H9 (cell line): ENCODE data around the gene SCN10A. TPM values are rescaled to one million over a fixed set of nuclear protein-coding genes. Genes with fewer than 3 reads are reported as not detected.

Experiments used
- DNase-seq: peaks from one replicate; pipeline ENCODE4 v3.0.0-alpha.2; 2017
- H2AFZ ChIP-seq: one replicate; pipeline ENCODE4 v1.6.1; 2013; ENCODE audit warnings: mild to moderate bottlenecking, low read length, control low read depth, moderate library complexity
- H2AK5ac ChIP-seq: 2 replicates; pipeline ENCODE4 v1.6.1; 2013; ENCODE audit warnings: low read length, control low read depth, mixed read lengths; ENCODE audit not compliant: insufficient read length
- H2BK120ac ChIP-seq: one replicate; pipeline ENCODE4 v1.6.1; 2013; ENCODE audit warnings: low read depth, mild to moderate bottlenecking, low read length, control low read depth, inconsistent platforms; ENCODE audit not compliant: poor library complexity, severe bottlenecking
- H2BK12ac ChIP-seq: 2 replicates; pipeline ENCODE4 v1.6.1; 2013; ENCODE audit warnings: low read length, control low read depth, mixed read lengths, low read depth; ENCODE audit not compliant: insufficient read length
- H2BK15ac ChIP-seq: 2 replicates; pipeline ENCODE4 v1.6.1; 2013; ENCODE audit warnings: low read depth, low read length, control low read depth
- H2BK20ac ChIP-seq: one replicate; pipeline ENCODE4 v1.6.1; 2013; ENCODE audit warnings: low read depth, mild to moderate bottlenecking, low read length, control low read depth, inconsistent platforms; ENCODE audit not compliant: poor library complexity, severe bottlenecking
- H2BK5ac ChIP-seq: 2 replicates; pipeline ENCODE4 v1.6.1; 2013; ENCODE audit warnings: low read length, control low read depth, mixed read lengths; ENCODE audit not compliant: insufficient read length
- H3K14ac ChIP-seq: 2 replicates; pipeline ENCODE4 v1.6.1; 2013; ENCODE audit warnings: low read length, control low read depth; ENCODE audit not compliant: insufficient read depth
- H3K18ac ChIP-seq: 2 replicates; pipeline ENCODE4 v1.6.1; 2013; ENCODE audit warnings: low read depth, mild to moderate bottlenecking, mixed read lengths, low read length, control low read depth; ENCODE audit not compliant: insufficient read length
- H3K23ac ChIP-seq: 2 replicates; pipeline ENCODE4 v1.6.1; 2013; ENCODE audit warnings: low read length, control low read depth, mixed read lengths, low read depth; ENCODE audit not compliant: insufficient read length
- H3K23me2 ChIP-seq: 2 replicates; pipeline ENCODE4 v1.6.1; 2013; ENCODE audit warnings: low read depth, mild to moderate bottlenecking, mixed read lengths, low read length, control low read depth; ENCODE audit not compliant: insufficient read length, poor library complexity, severe bottlenecking
- H3K27ac ChIP-seq: 2 replicates; pipeline ENCODE4 v1.5.1; 2013; ENCODE audit warnings: low read length, control low read depth, mixed read lengths, low read depth; ENCODE audit not compliant: insufficient read length
- H3K27me3 ChIP-seq: 2 replicates; pipeline ENCODE4 v1.6.1; 2013; ENCODE audit warnings: low read length, control low read depth, inconsistent platforms; ENCODE audit not compliant: insufficient read depth
- H3K4ac ChIP-seq: 2 replicates; pipeline ENCODE4 v1.6.1; 2013; ENCODE audit warnings: low read depth, mild to moderate bottlenecking, control low read depth, inconsistent platforms, low read length, moderate library complexity
- H3K4me1 ChIP-seq: 2 replicates; pipeline ENCODE4 v1.6.1; 2013; ENCODE audit warnings: low read length, control low read depth, inconsistent platforms; ENCODE audit not compliant: insufficient read depth
- H3K4me2 ChIP-seq: 2 replicates; pipeline ENCODE4 v1.6.1; 2013; ENCODE audit warnings: low read length, control low read depth, mixed read lengths; ENCODE audit not compliant: insufficient read length, insufficient read depth
- H3K56ac ChIP-seq: 2 replicates; pipeline ENCODE4 v1.6.1; 2013; ENCODE audit warnings: low read depth, mild to moderate bottlenecking, mixed read lengths, low read length, control low read depth; ENCODE audit not compliant: insufficient read length
- H3K79me1 ChIP-seq: 2 replicates; pipeline ENCODE4 v1.6.1; 2013; ENCODE audit warnings: low read depth, mild to moderate bottlenecking, moderate library complexity, low read length, control low read depth, inconsistent platforms; ENCODE audit not compliant: insufficient read depth, poor library complexity, severe bottlenecking
- H3K79me2 ChIP-seq: 2 replicates; pipeline ENCODE4 v1.6.1; 2013; ENCODE audit warnings: low read length, control low read depth, inconsistent platforms; ENCODE audit not compliant: insufficient read depth
- H3K9ac ChIP-seq: 2 replicates; pipeline ENCODE4 v1.6.1; 2013; ENCODE audit warnings: low read length, control low read depth, mixed read lengths; ENCODE audit not compliant: insufficient read length; ENCODE audit errors: extremely low read depth
- H3K9me3 ChIP-seq: one replicate; pipeline ENCODE4 v1.6.1; 2013; ENCODE audit warnings: low read depth, low read length, inconsistent platforms; ENCODE audit not compliant: control insufficient read depth
- H3T11ph ChIP-seq: one replicate; pipeline ENCODE4 v1.6.1; 2013; ENCODE audit warnings: mild to moderate bottlenecking, low read length, control low read depth, inconsistent platforms
- H4K20me1 ChIP-seq: one replicate; pipeline ENCODE4 v1.6.1; 2013; ENCODE audit not compliant: control insufficient read depth, insufficient read length, insufficient read depth
- H4K5ac ChIP-seq: 2 replicates; pipeline ENCODE4 v1.6.1; 2013; ENCODE audit warnings: low read depth, mild to moderate bottlenecking, mixed read lengths, low read length, control low read depth; ENCODE audit not compliant: insufficient read length
- H4K8ac ChIP-seq: replicated peaks from 2 replicates; pipeline ENCODE4 v1.6.1; 2013; ENCODE audit warnings: low read length, control low read depth, mixed read lengths, low read depth; ENCODE audit not compliant: insufficient read length
- H4K91ac ChIP-seq: 2 replicates; pipeline ENCODE4 v1.6.1; 2013; ENCODE audit warnings: low read depth, mild to moderate bottlenecking, moderate library complexity, mixed read lengths, low read length, control low read depth; ENCODE audit not compliant: insufficient read length
- H3K27ac Mint-ChIP-seq, 3 experiments: 2 replicates in 2 of 3; 3 replicates in 1 of 3; pipeline ENCODE4 v1.8.0; 2020 to 2021; ENCODE audit warnings: mixed read lengths in 3 of 3, mild to moderate bottlenecking in 1 of 3, moderate library complexity in 1 of 3
- H3K27me3 Mint-ChIP-seq: 2 replicates; pipeline ENCODE4 v1.8.0; 2021; ENCODE audit warnings: low read depth, mild to moderate bottlenecking, moderate library complexity, mixed read lengths
- H3K36me3 Mint-ChIP-seq, 3 experiments: 2 replicates in 2 of 3; 3 replicates in 1 of 3; pipeline ENCODE4 v1.8.0; 2020 to 2021; ENCODE audit warnings: low read depth in 3 of 3, mixed read lengths in 3 of 3; ENCODE audit not compliant: insufficient read depth in 1 of 3
- H3K4me1 Mint-ChIP-seq, 2 experiments: 2 replicates each; pipeline ENCODE4 v1.8.0; 2020; ENCODE audit warnings: mixed read lengths in 2 of 2
- H3K4me3 Mint-ChIP-seq, 2 experiments: 2 replicates in 1 of 2; 3 replicates in 1 of 2; pipeline ENCODE4 v1.8.0; 2020 to 2021; ENCODE audit warnings: mild to moderate bottlenecking in 2 of 2, mixed read lengths in 2 of 2, moderate library complexity in 1 of 2
- H3K9me3 Mint-ChIP-seq, 2 experiments: 2 replicates in 1 of 2; 3 replicates in 1 of 2; pipeline ENCODE4 v1.8.0; 2020; ENCODE audit warnings: mild to moderate bottlenecking in 2 of 2, mixed read lengths in 2 of 2, moderate library complexity in 1 of 2
- CTCF ChIP-seq: fragments of 200-600 bp; sonication (generic); conservative IDR thresholded peaks from 3 replicates; pipeline ENCODE4 v1.8.0; 2021; ENCODE audit warnings: antibody characterized with exemption, mild to moderate bottlenecking
- total RNA-seq: library from RNA; stranded (reverse); gene quantifications from 2 replicates; pipeline ENCODE4 v1.2.1, GENCODE V29; 2021

Gene SCN10A
- total RNA-seq, 1 experiment from 2014 or later, result not detected

GRCh38 chr3:38711321-38711720 lies 104.7 kb downstream of the SCN10A start:
- no peak for DNase-seq
- Histone ChIP-seq H2BK15ac (no peak overlapping the region), H3K56ac (no peak overlapping the region), H2AFZ (no peak overlapping the region), H3K9ac (no peak overlapping the region), H3K14ac (no peak overlapping the region), H3K79me2 (no peaks in the 10 kb centered on the region), H2AK5ac (no peak overlapping the region), H2BK120ac (no peak overlapping the region), H2BK5ac (no peak overlapping the region), H4K91ac (no peak overlapping the region), H2BK20ac (no peak overlapping the region), H3K23ac (no peak overlapping the region), H3K4me1 (no peaks in the 10 kb centered on the region), H3K27me3 (no peaks in the 10 kb centered on the region), H3T11ph (no peak overlapping the region), H4K8ac (no peak overlapping the region), H4K5ac (no peak overlapping the region), H3K79me1 (no peaks in the 10 kb centered on the region), H3K18ac (no peak overlapping the region), H3K9me3 (no peaks in the 10 kb centered on the region), H3K4me2 (no peak overlapping the region), H4K20me1 (no peaks in the 10 kb centered on the region), H2BK12ac (no peak overlapping the region), H3K27ac (no peak overlapping the region), H3K23me2 (no peaks in the 10 kb centered on the region), H3K4ac (no peak overlapping the region)
- Mint-ChIP-seq H3K9me3 (no peaks in the 10 kb centered on the region; a peak in 1 of 5 replicates), H3K27me3 (peaks cover 31% of the 10 kb centered on the region), H3K27ac (no peak overlapping the region), H3K4me1 (no peaks in the 10 kb centered on the region), H3K4me3 (no peak overlapping the region), H3K36me3 (no peaks in the 10 kb centered on the region)
- no peak for TF ChIP-seq CTCF
